GM12892 (cell line): ENCODE data around the gene C20orf144.
"Not testable (repeated sequence)": the region's sequence is repeated elsewhere in the genome, so short reads cannot be mapped to it uniquely, and the experiment has no call there.

Source experiments
- POLR2A ChIP-seq: IDR thresholded peaks from 2 replicates; pipeline ENCODE4 v1.6.1; 2011; ENCODE audit warnings: low read depth, low read length, control low read depth
- POLR2AphosphoS5 ChIP-seq: IDR thresholded peaks from 2 replicates; pipeline ENCODE4 v1.6.1; 2011; ENCODE audit warnings: low read depth, low read length, control low read depth
- TAF1 ChIP-seq: IDR thresholded peaks from 2 replicates; pipeline ENCODE4 v1.6.1; 2011; ENCODE audit warnings: low read depth, mild to moderate bottlenecking, control low read depth, low read length, borderline replicate concordance

DNA sequence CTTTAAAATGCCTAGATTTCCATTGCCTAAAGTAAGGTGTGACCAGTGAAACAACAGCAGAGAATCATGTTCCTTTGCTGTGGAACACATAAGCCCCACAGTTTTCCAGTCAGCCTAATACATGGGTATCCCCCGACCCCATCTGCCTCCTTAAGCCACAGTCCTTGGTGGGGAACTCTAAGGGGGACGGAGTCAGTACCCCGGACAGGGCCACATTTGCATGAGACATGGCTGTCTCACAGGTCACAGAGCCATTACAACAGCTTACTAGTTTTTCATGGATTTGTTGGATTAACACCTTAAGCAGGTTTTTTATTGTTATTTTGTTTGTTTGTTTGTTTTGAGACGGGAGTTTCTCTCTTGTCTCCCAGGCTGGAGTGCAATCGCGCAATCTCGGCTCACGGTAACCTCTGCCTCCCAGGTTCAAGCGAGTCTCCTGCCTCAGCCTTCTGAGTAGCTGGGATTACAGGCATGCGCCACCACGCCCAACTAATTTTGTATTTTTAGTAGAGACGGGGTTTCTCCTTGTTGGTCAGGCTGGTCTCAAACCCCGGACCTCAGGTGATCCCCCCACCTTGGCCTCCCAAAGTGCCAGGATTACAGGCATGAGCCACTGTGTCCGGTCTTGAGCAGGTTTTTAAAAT lies 15.0 kb upstream of the C20orf144 start:
- not testable (repeated sequence) for TF ChIP-seq POLR2A, TAF1, POLR2AphosphoS5
